K562 (cell line): ENCODE results near the gene NME4. TPM values are rescaled to one million over a fixed set of nuclear protein-coding genes. Genes with fewer than 3 reads are reported as not detected.
A peak's percentile ranks its signal among the peaks of the same experiment; 100 is the strongest.

Source experiments
- CCAR2 ChIP-seq: fragments of 200-400 bp; formaldehyde crosslinking; IDR thresholded peaks from 2 replicates; pipeline ENCODE4 v1.6.1; 2017; ENCODE audit warnings: mild to moderate bottlenecking, low read depth, low read length
- CEBPG ChIP-seq, 3 experiments: fragments of 200-800 bp in 1 of 3; sonication (Bioruptor generic) in 1 of 3; sonication (generic) in 1 of 3; formaldehyde crosslinking in 1 of 3; IDR thresholded peaks in 2 of 3; conservative IDR thresholded peaks in 1 of 3; 2 replicates each; pipeline versions ENCODE4 v1.6.1 to v1.8.0; 2016 to 2022; ENCODE audit warnings: missing compliant biosample characterization in 2 of 3, missing genetic modification characterization in 2 of 3, mild to moderate bottlenecking in 1 of 3, missing genetic modification reagents in 1 of 3
- CREB1 ChIP-seq, 2 experiments: sonication (generic) in 1 of 2; formaldehyde crosslinking in 1 of 2; IDR thresholded peaks; 2 replicates each; pipeline versions ENCODE4 v1.6.1 to v1.8.0; 2012 to 2022; ENCODE audit warnings: inconsistent platforms in 1 of 2, mild to moderate bottlenecking in 1 of 2, missing genetic modification reagents in 1 of 2, moderate library complexity in 1 of 2
- CTCFL ChIP-seq: IDR thresholded peaks from 2 replicates; pipeline ENCODE4 v1.6.1; 2011; ENCODE audit warnings: borderline replicate concordance, low read depth, mild to moderate bottlenecking, moderate library complexity, low read length; ENCODE audit not compliant: insufficient read depth, poor library complexity, severe bottlenecking
- ELF2 ChIP-seq: fragments of 250-450 bp; sonication (Bioruptor Pico); IDR thresholded peaks from 2 replicates; pipeline ENCODE4 v1.5.0; 2021; ENCODE audit warnings: mild to moderate bottlenecking
- ERF ChIP-seq: fragments of 450-650 bp; formaldehyde crosslinking; IDR thresholded peaks from 2 replicates; pipeline ENCODE4 v1.4.0; 2020; ENCODE audit warnings: mild to moderate bottlenecking, mixed read lengths
- FOXJ3 ChIP-seq: sonication (generic); formaldehyde crosslinking; IDR thresholded peaks from 2 replicates; pipeline ENCODE4 v1.4.0; 2020; ENCODE audit warnings: mild to moderate bottlenecking, missing genetic modification reagents
- FOXK1 ChIP-seq: sonication (generic); formaldehyde crosslinking; IDR thresholded peaks from 2 replicates; pipeline ENCODE4 v1.8.0; 2022; ENCODE audit warnings: missing genetic modification reagents, mild to moderate bottlenecking, borderline replicate concordance
- IRF2 ChIP-seq: sonication (generic); formaldehyde crosslinking; IDR thresholded peaks from 2 replicates; pipeline ENCODE4 v1.8.1; 2022; ENCODE audit warnings: mild to moderate bottlenecking, missing genetic modification reagents
- KDM1A ChIP-seq, 2 experiments: fragments of 450-650 bp; IDR thresholded peaks; 2 replicates each; pipeline ENCODE4 v1.6.1; 2016; ENCODE audit warnings: mild to moderate bottlenecking in 2 of 2
- MAFK ChIP-seq: IDR thresholded peaks from 2 replicates; pipeline ENCODE4 v1.6.1; 2011; ENCODE audit warnings: low read length, improper control_type of control experiment
- MYC ChIP-seq, 2 experiments: fragments of 250-450 bp in 1 of 2; sonication (Bioruptor Pico) in 1 of 2; IDR thresholded peaks; 2 replicates each; pipeline versions ENCODE4 v1.5.1 to v1.6.1; 2012 to 2021; ENCODE audit warnings: low read depth in 2 of 2, borderline replicate concordance in 1 of 2, improper control_type of control experiment in 1 of 2, low read length in 1 of 2, mild to moderate bottlenecking in 1 of 2, moderate library complexity in 1 of 2
- NR2F6 ChIP-seq: fragments of 450-650 bp; formaldehyde crosslinking; IDR thresholded peaks from 2 replicates; pipeline ENCODE4 v1.4.0; 2020; ENCODE audit warnings: mild to moderate bottlenecking
- PML ChIP-seq: IDR thresholded peaks from 2 replicates; pipeline ENCODE4 v1.6.1; 2012; ENCODE audit warnings: low read length, inconsistent platforms
- SMAD3 ChIP-seq: fragments of 450-650 bp; formaldehyde crosslinking; conservative IDR thresholded peaks from 2 replicates; pipeline ENCODE4 v1.4.0; 2020; ENCODE audit warnings: mild to moderate bottlenecking
- SMARCA4 ChIP-seq: fragments of 450-650 bp; IDR thresholded peaks from 2 replicates; pipeline ENCODE4 v1.6.1; 2016
- TAF7 ChIP-seq: fragments of 450-650 bp; IDR thresholded peaks from 2 replicates; pipeline ENCODE4 v1.6.1; 2016; ENCODE audit warnings: missing genetic modification characterization, missing compliant biosample characterization
- TBP ChIP-seq: optimal IDR thresholded peaks from 2 replicates; pipeline ENCODE3; 2011; ENCODE audit warnings: low read depth, low read length, improper control_type of control experiment
- TFAM ChIP-seq: fragments of 250-450 bp; sonication (Bioruptor Pico); conservative IDR thresholded peaks from 2 replicates; pipeline ENCODE4 v1.5.0; 2021; ENCODE audit warnings: mild to moderate bottlenecking, moderate library complexity
- TOE1 ChIP-seq, 2 experiments: fragments of 450-650 bp in 1 of 2; sonication (generic) in 1 of 2; formaldehyde crosslinking in 1 of 2; IDR thresholded peaks; 2 replicates each; pipeline versions ENCODE4 v1.7.1 to v1.8.0; 2016 to 2022; ENCODE audit warnings: borderline replicate concordance in 2 of 2, mild to moderate bottlenecking in 2 of 2, antibody characterized with exemption in 1 of 2, inconsistent platforms in 1 of 2, low read depth in 1 of 2, missing genetic modification reagents in 1 of 2, moderate library complexity in 1 of 2
- USF2 ChIP-seq: sonication (generic); formaldehyde crosslinking; IDR thresholded peaks from 2 replicates; pipeline ENCODE4 v1.5.0; 2020; ENCODE audit warnings: missing genetic modification reagents
- ZC3H4 ChIP-seq: sonication (generic); formaldehyde crosslinking; IDR thresholded peaks from 2 replicates; pipeline ENCODE4 v1.9.0; 2021; ENCODE audit warnings: missing genetic modification reagents, borderline replicate concordance
- ZNF551 ChIP-seq: fragments of 250-450 bp; sonication (Bioruptor Pico); IDR thresholded peaks from 2 replicates; pipeline ENCODE4 v1.5.0; 2021; ENCODE audit warnings: mild to moderate bottlenecking, moderate library complexity
- ZNF561 ChIP-seq: fragments of 450-650 bp; formaldehyde crosslinking; conservative IDR thresholded peaks from 2 replicates; pipeline ENCODE4 v1.4.0; 2020; ENCODE audit warnings: mild to moderate bottlenecking, moderate library complexity
- polyA plus RNA-seq, 8 experiments: library from polyadenylated mRNA; depleted of rRNA in 4 of 8; stranded (reverse) in 5 of 8; unstranded in 3 of 8; fragments of >200 nt; fragmentation: Nextera tagmentation in 2 of 8; fragmentation: Illumina TruSeq in 1 of 8; extraction: Ambion mirVana in 2 of 8; extraction: Trizol in 1 of 8; gene quantifications; 2 replicates each; pipeline versions ENCODE4 v1.2.1 to v1.2.3, GENCODE V29; 2011 to 2014; ENCODE audit warnings: inconsistent platforms in 1 of 8, missing spikeins in 1 of 8
- total RNA-seq, 7 experiments: library from RNA; depleted of rRNA in 6 of 7; stranded (reverse); fragments of >200 nt in 6 of 7; fragmentation: Illumina TruSeq in 2 of 7; extraction: Trizol in 2 of 7; gene quantifications; 2 replicates each; pipeline versions ENCODE4 v1.2.1 to v1.2.3, GENCODE V29; 2011 to 2021; ENCODE audit warnings: low replicate concordance in 1 of 7
- TF ChIP-seq, protein P1 (sequence below), 3 experiments: IDR thresholded peaks in 2 of 3; conservative IDR thresholded peaks in 1 of 3; 2 replicates each; pipeline ENCODE4 v1.5.1; 2011 to 2012; ENCODE audit warnings: low read length in 3 of 3, mild to moderate bottlenecking in 3 of 3, control low read depth in 2 of 3, improper control_type of control experiment in 1 of 3, inconsistent platforms in 1 of 3, low read depth in 1 of 3, mixed read lengths in 1 of 3, moderate library complexity in 1 of 3; ENCODE audit not compliant: insufficient read depth in 2 of 3

Gene NME4
- total and polyA plus RNA-seq, 9 of the 15 experiments (the other 6 are each of a cell fraction or from before 2014, with no cell fraction given): 15.4 to 264 (median 139) TPM

- TF ChIP-seq TFAM (CRISPR knock-in tag) (no peak), CCAR2 (no peak), TBP (peak; percentile 5), KDM1A (IDR thresholded peaks at IDR 0.05) (no peak), SMARCA4 (no peak), MAFK (no peak), CREB1 (IDR thresholded peaks at IDR 0.05) (peak; percentile 43; the same call in 1 of the 2 replicates), CREB1 (CRISPR knock-in tag; IDR thresholded peaks at IDR 0.05) (peak; percentile 60; the same call in 1 of the 2 replicates), IRF2 (CRISPR knock-in tag) (no peak), USF2 (CRISPR knock-in tag) (no peak), CEBPG (CRISPR knock-in tag; IDR thresholded peaks at IDR 0.05) (no peak), CEBPG (tag; conservative IDR thresholded peaks at IDR 0.05 in 1 of 2, IDR thresholded peaks at IDR 0.05 in 1 of 2) (no peak), NR2F6 (CRISPR knock-in tag) (no peak), CTCFL (no peak), ZNF561 (CRISPR knock-in tag) (no peak), TOE1 (IDR thresholded peaks at IDR 0.05; ENCODE audit: borderline replicate concordance) (peak; percentile 52; the same call in 1 of the 2 replicates), TOE1 (CRISPR knock-in tag; IDR thresholded peaks at IDR 0.05; ENCODE audit: borderline replicate concordance, low read depth) (no peak), ZNF551 (CRISPR knock-in tag) (no peak), FOXK1 (CRISPR knock-in tag) (no peak), PML (no peak), ELF2 (CRISPR knock-in tag) (no peak; the same call in 1 of the 2 replicates), ZC3H4 (CRISPR knock-in tag) (no peak), FOXJ3 (no peak), TAF7 (tag) (no peak), ERF (no peak), MYC (IDR thresholded peaks at IDR 0.05; ENCODE audit: low read depth, low read length) (peak; percentile 39; the same call in 1 of the 2 replicates), MYC (CRISPR knock-in tag; IDR thresholded peaks at IDR 0.05; ENCODE audit: borderline replicate concordance, low read depth) (no peak), SMAD3 (CRISPR knock-in tag) (no peak)
- TF ChIP-seq, protein P1, sequence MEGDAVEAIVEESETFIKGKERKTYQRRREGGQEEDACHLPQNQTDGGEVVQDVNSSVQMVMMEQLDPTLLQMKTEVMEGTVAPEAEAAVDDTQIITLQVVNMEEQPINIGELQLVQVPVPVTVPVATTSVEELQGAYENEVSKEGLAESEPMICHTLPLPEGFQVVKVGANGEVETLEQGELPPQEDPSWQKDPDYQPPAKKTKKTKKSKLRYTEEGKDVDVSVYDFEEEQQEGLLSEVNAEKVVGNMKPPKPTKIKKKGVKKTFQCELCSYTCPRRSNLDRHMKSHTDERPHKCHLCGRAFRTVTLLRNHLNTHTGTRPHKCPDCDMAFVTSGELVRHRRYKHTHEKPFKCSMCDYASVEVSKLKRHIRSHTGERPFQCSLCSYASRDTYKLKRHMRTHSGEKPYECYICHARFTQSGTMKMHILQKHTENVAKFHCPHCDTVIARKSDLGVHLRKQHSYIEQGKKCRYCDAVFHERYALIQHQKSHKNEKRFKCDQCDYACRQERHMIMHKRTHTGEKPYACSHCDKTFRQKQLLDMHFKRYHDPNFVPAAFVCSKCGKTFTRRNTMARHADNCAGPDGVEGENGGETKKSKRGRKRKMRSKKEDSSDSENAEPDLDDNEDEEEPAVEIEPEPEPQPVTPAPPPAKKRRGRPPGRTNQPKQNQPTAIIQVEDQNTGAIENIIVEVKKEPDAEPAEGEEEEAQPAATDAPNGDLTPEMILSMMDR (IDR thresholded peaks at IDR 0.05 in 2 of 3, conservative IDR thresholded peaks at IDR 0.05 in 1 of 3; ENCODE audit: insufficient read depth in 2 of 3, low read depth in 1 of 3, low read length in 3 of 3): no peak
Measured at GRCh38 chr16:370443-370842, 26.6 kb upstream of the NME4 start, which contains the start of gene MRPL28 (continued).
